ENCODE measurements around the gene ARHGAP42.

ARHGAP42 gene

DNA sequence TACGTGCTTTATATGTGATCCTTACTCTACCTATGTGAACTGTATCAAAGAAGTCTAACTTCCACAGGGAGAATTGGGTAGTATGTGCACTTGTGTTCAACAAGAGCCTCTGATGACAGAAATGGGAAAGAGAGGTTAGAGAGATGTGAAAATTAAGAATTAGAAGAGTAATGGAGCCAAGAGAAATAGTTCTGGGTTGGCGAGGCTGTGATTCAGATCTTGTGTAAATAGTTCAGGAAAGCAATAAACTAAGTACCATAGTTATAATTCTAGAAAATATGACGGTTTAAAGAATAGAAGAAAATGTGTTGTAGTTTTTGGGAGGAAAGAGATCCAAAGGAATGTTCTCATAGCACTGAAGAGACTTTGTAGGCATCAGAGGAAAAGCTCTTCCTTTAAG lies 112.4 kb downstream of the ARHGAP42 start:
- H3K9me3 ChIP-seq (ENCODE audit: control insufficient read depth, insufficient read depth, low read length), result no peaks in the 10 kb centered on the region
- no peaks in the 10 kb centered on the region for H3K36me3 ChIP-seq (ENCODE audit: control insufficient read depth, low read length)
- H3K4me2 ChIP-seq (ENCODE audit: low read length), result no peak overlapping the region
- H4K20me1 ChIP-seq (ENCODE audit: control insufficient read depth, insufficient read depth, low read depth, low read length), result no peaks in the 10 kb centered on the region
- TF ChIP-seq EZH2phosphoT487 (IDR thresholded peaks at IDR 0.05; ENCODE audit: borderline replicate concordance, low read length), result no peak
- TF ChIP-seq, protein P1, sequence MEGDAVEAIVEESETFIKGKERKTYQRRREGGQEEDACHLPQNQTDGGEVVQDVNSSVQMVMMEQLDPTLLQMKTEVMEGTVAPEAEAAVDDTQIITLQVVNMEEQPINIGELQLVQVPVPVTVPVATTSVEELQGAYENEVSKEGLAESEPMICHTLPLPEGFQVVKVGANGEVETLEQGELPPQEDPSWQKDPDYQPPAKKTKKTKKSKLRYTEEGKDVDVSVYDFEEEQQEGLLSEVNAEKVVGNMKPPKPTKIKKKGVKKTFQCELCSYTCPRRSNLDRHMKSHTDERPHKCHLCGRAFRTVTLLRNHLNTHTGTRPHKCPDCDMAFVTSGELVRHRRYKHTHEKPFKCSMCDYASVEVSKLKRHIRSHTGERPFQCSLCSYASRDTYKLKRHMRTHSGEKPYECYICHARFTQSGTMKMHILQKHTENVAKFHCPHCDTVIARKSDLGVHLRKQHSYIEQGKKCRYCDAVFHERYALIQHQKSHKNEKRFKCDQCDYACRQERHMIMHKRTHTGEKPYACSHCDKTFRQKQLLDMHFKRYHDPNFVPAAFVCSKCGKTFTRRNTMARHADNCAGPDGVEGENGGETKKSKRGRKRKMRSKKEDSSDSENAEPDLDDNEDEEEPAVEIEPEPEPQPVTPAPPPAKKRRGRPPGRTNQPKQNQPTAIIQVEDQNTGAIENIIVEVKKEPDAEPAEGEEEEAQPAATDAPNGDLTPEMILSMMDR (IDR thresholded peaks at IDR 0.05; ENCODE audit: low read depth, low read length, poor library complexity, severe bottlenecking), result no peak
- H3K4me3 ChIP-seq (ENCODE audit: low read length), result no peak overlapping the region
- H3K9me2 ChIP-seq (replicated peaks; ENCODE audit: control insufficient read depth, low read length), result no peaks in the 10 kb centered on the region
- H3K4me1 ChIP-seq (ENCODE audit: control insufficient read depth, low read length), result no peaks in the 10 kb centered on the region
- H3F3A ChIP-seq (ENCODE audit: control insufficient read depth, insufficient read depth), result no peaks in the 10 kb centered on the region
- no peaks in the 10 kb centered on the region for H3K27me3 ChIP-seq (ENCODE audit: control insufficient read depth, low read length)
- H3K79me2 ChIP-seq (ENCODE audit: control insufficient read depth, low read length), result no peaks in the 10 kb centered on the region
- H3K27ac ChIP-seq (ENCODE audit: low read depth, low read length), result no peak overlapping the region

DNA sequence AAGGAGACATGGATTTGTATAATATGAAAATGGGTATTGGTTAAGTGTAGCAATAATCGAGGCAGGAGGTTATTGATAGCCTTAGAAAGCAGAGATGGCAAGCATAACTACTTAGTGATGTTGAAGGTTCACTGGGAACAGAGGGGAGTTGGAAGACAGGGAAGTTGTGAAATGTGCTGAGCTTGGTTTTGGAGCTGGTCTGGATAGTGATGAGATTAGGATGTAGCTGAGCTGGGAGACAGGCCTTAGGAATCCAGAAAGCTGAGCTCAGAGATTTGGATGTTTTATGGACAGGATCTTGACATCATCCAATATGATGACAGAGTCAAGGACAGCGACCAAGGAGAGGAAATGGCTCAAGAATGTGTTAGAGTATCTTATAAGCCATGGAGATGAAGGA lies 113.1 kb downstream of the ARHGAP42 start:
- Histone ChIP-seq H3K9me3 (ENCODE audit: control insufficient read depth, insufficient read depth, low read length) (no peaks in the 10 kb centered on the region), H3K9me2 (replicated peaks; ENCODE audit: control insufficient read depth, low read length) (no peaks in the 10 kb centered on the region), H4K20me1 (ENCODE audit: control insufficient read depth, insufficient read depth, low read depth, low read length) (no peaks in the 10 kb centered on the region), H3K27ac (ENCODE audit: low read depth, low read length) (no peak overlapping the region), H3F3A (ENCODE audit: control insufficient read depth, insufficient read depth) (no peaks in the 10 kb centered on the region), H3K27me3 (ENCODE audit: control insufficient read depth, low read length) (no peaks in the 10 kb centered on the region), H3K4me2 (ENCODE audit: low read length) (no peak overlapping the region), H3K4me1 (ENCODE audit: control insufficient read depth, low read length) (no peaks in the 10 kb centered on the region), H3K36me3 (ENCODE audit: control insufficient read depth, low read length) (no peaks in the 10 kb centered on the region), H3K4me3 (ENCODE audit: low read length) (no peak overlapping the region), H3K79me2 (ENCODE audit: control insufficient read depth, low read length) (no peaks in the 10 kb centered on the region)
- TF ChIP-seq EZH2phosphoT487 (IDR thresholded peaks at IDR 0.05; ENCODE audit: borderline replicate concordance, low read length), result no peak
- TF ChIP-seq, protein P1 (IDR thresholded peaks at IDR 0.05; ENCODE audit: low read depth, low read length, poor library complexity, severe bottlenecking), result no peak

DNA sequence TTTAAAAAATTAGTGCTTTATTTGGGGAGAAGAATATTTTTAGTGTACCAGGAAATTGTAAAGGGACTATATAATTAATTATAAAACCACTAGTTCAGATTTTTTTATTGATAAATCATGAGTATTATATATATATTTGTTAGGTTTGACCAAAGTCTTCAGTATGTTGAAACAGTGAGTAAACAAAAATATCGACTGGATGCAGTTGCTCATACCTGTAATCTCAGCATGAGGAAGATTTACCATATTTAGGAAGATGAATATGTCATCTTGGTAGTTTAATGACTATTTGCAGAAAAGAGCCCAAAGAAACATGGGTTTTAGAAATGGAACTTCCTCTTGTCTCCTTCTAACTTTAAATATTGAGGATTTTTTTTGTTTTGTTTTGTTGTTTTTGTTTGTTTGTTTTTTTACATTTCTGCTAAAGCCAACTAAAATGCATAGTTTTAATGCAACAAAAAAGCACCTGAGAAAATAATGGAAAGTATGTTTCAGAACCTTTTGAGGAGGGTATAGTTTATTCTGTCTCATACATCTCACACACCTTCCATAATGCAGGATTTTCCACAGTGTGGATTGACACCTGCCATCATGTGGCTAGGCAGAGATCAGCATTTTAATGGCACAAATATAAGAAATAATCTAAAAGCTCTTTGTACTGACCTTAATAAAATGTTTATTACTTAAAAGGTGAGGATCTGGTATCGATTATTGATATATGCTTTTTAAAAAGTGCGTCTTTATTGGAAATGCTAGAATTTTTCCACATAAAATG lies 114.3 kb downstream of the ARHGAP42 start:
- Histone ChIP-seq H3K4me2 (ENCODE audit: low read length) (no peak overlapping the region), H4K20me1 (ENCODE audit: control insufficient read depth, insufficient read depth, low read depth, low read length) (no peaks in the 10 kb centered on the region), H3K4me3 (ENCODE audit: low read length) (no peak overlapping the region), H3K36me3 (ENCODE audit: control insufficient read depth, low read length) (no peaks in the 10 kb centered on the region), H3F3A (ENCODE audit: control insufficient read depth, insufficient read depth) (no peaks in the 10 kb centered on the region), H3K27ac (ENCODE audit: low read depth, low read length) (no peak overlapping the region), H3K27me3 (ENCODE audit: control insufficient read depth, low read length) (no peaks in the 10 kb centered on the region), H3K4me1 (ENCODE audit: control insufficient read depth, low read length) (no peaks in the 10 kb centered on the region), H3K79me2 (ENCODE audit: control insufficient read depth, low read length) (no peaks in the 10 kb centered on the region), H3K9me2 (replicated peaks; ENCODE audit: control insufficient read depth, low read length) (no peaks in the 10 kb centered on the region), H3K9me3 (ENCODE audit: control insufficient read depth, insufficient read depth, low read length) (no peaks in the 10 kb centered on the region)
- no peak for TF ChIP-seq EZH2phosphoT487 (IDR thresholded peaks at IDR 0.05; ENCODE audit: borderline replicate concordance, low read length)
- TF ChIP-seq, protein P1 (IDR thresholded peaks at IDR 0.05; ENCODE audit: low read depth, low read length, poor library complexity, severe bottlenecking), result no peak
